DLD1 (cell line): ENCODE measurements around the gene CD14.
"Not testable (repeated sequence)": the region's sequence is repeated elsewhere in the genome, so short reads cannot be mapped to it uniquely, and the experiment has no call there.

ENCODE experiments used
- in situ Hi-C: cut with HindIII; loops from 2 replicates; pipeline ENCODE4 v1.10.0; 2017; ENCODE audit warnings: low sequenced_read_pairs

The CD14 gene

DNA sequence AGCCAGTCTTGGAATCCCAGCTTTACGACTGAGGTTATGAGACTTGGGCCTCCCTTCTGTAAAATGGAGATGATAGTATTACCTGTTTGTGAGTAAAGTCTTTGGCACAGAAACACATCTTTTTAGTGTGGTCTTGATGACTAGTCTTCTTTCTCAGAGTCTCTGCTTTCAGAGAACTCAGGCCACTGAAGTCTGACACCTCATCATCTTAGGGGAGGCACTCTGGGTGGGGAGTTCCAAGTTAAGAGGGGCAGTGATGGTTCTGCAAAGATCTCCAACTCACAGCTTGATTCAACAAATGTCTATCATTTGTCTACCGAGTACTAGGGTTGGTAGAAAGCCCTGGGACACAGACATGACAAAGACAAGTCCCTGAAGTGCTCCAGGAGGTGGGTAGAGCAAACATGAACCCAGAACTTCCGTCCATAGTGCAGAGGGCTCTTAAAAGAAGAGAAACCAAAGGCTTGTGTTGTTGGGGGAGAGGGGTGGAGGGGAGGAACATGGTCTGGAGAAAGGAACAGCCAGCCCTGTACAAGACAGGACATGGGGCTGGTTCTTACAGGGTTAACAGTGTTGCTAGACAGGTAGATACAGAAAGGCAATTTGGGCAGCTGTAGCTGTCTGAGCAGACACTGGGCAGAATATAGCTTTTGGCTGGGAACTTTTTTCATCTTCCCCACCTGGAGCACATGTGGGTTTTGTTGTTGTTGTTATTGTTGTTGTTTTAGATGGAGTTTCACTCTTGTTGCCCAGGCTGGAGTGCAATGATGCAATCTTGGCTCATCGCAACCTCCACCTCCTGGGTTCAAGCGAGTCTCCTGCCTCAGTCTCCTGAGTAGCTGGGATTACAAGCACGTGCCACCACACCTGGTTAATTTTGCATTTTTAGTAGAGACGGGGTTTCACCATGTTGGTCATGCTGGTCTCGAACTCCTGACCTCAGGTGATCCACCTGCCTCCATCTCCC, 2.6 kb upstream of the CD14 start:
- in situ Hi-C loops: no loop called here

DNA sequence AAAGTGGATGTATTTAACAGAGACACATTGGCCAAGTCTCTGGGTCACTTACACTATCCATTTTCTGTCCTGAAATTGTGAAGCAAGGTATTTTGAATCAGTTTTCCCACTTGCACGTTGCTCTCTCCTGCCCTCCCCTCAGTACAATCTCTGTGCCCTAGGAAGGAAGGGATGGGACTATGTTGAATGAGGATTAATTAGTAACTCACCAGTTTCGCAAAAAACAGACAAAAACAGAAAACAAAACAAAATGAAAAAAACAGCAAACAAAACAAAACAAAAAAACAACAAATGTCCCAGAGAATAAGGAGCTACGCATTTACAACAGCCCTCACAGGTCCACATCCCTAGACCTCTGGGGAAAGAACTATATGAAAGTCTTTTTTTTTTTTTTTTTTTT, 1.1 kb upstream of the CD14 start:
- in situ Hi-C loops: no loop called here

DNA sequence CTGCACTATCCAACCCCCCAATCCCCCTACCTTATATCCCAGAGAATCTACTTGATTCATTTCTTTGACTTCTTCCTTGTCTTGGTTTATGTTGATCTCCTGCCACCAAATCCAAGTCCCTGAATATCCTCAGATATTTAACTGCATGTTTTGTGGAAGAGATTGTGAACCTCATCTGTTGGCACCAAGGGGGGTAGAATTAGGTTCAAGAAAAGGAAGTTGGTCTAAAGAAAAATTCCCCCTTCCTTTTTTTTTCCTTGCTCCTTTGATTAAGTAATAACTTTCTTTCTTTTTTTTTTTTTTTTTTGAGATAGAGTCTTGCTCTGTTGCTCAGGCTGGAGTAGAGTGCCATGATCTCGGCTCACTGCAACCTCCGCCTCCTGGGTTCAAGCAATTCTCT, 526 bp upstream of the CD14 start:
- in situ Hi-C loops: no loop called here

DNA sequence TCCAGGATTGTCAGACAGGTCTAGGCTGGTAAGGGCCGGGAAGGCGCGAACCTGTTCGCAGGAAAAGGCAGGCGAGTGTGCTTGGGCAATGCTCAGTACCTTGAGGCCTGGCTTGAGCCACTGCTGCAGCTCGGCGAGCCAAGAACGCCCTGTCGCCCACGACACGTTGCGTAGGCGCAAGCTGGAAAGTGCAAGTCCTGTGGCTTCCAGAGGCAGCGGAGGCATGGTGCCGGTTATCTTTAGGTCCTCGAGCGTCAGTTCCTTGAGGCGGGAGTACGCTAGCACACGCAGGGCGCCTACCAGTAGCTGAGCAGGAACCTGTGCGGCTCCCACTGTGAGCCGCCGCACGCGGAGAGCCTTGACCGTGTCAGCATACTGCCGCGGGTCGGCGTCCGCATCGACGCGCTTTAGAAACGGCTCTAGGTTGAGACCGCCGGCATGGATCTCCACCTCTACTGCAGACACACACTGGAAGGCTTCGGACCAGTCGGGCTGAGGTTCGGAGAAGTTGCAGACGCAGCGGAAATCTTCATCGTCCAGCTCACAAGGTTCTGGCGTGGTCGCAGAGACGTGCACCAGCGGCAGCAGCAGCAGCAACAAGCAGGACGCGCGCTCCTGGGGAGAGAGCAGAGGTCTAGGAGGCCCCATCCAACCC, 482 bp downstream of the CD14 start:
- in situ Hi-C loops: no loop called here

DNA sequence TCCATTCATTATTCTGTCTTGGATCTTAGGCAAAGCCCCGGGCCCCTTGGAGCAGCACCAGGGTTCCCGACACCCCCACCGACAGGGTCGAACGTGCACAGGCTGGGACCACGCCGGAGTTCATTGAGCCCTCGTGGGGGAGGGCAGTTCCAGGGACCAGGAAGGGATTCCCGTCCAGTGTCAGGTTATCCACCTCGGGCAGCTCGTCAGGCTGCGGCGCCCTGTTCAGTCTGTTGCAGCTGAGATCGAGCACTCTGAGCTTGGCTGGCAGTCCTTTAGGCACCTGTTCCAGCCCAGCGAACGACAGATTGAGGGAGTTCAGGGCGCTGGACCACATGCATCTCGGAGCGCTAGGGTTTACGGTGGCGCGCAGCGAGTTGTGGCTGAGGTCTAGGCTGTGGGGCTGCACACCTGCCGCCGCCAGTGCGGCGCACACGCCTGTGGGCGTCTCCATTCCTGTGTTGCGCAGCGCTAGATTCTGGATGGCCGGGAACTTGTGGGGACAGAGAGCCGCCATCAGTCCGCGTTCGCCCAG, 1.1 kb downstream of the CD14 start:
- in situ Hi-C loops: no loop called here

DNA sequence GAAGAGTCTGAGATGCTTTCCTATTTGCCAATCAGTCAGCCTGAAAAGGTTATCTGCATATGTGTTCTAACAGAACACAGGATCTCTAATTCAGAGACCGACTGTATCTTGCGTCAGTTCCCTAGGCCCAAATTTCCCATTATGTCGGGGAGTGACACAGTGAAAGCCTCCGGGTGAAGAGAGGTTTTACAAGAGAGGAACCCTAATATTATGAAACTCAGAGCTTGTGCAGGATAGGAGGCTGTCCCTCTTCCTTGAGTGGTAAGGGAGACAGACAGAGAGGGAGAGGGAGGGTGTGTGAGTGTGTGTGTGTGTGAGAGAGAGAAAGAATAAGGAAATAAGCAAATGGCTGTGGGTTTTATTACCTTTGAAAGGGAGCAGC, 1.9 kb downstream of the CD14 start:
- in situ Hi-C loops: no loop called here

DNA sequence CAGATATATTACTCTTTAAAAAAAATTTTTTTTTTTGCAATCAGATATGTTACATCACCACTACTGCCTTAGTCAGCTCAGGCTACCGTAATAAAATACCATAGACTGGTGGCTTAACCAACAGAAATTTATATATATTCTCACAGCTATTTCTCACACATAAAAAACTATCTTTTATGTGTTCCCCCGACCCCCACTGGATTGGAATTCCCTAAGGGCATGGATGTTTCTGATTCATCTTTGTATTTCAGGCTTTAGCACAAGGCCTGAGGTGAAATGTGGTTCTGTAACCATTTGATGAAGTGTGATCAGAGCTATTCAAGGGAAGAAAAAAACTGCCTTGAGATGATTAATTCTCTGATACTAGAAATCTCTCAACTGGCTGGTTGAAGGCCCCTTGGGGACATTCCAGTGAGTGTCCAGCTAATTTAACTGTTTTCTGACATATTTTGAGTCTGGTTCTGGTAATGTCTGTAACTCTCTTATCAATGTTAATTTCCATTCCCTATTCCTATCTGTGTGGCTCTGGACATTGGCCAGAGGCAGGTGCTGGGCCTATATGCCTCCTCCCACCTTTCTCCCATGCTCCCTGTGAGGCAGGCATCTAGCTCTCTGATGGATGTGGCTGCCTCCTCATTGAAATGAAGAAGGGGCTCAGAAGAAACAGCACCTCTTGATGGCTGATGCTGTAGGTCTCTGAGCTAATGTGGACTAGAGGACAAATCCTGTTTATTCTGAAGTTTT, 2.5 kb downstream of the CD14 start:
- in situ Hi-C loops: no loop called here

DNA sequence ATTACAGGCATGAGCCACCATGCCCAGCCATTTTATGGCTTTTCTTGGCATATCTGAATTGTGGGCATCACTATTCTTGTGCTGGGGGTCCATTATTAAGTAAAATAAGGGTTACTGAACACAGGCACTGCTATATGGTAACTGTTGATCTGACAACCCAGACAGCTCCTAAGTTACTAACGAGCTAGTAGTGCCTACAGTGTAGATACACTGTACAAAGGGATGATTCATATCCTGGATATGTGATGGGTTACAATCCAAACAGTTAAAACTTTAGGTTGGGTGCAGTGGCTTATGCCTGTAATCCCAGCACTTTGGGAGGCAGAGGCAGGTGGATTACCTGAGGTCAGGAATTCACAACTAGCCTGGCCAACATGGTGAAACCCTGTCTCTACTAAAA, 4.3 kb downstream of the CD14 start:
- in situ Hi-C loops: no loop called here

DNA sequence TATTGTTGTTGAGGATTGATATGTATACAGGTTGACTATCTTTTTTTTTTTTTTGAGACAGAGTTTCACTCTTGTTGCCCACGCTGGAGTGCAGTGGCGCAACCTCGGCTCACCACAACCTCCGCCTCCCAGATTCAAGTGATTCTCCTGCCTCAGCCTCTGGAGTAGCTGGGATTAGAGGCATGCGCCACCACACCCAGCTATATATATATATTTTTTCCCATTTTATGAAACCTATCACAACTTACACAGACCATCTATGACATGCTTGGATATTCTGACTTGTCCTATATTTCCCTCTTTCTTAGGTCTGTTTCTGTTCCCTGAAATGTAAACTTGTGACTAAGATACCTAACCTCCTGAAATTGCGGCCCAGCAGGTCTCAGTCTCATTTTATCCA, 5.0 kb downstream of the CD14 start:
- in situ Hi-C loops: no loop called here

DNA sequence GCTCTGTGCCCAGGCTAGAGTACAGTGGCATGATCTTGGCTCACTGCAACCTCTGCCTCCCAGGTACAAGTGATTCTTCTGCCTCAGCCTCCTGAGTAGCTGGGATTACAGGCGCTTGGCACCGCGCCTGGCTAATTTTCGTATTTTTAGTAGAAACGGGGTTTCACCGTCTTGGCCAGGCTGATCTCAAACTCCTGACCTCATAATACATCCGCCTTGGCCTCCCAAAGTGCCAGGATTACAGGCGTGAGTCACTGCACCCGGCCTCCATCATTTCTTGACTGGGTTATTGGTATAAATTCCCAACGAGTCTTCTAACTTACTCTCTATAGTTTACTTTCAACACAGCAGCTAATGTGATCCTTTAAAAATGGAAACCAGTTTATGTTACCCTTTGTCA, 8.1 kb downstream of the CD14 start:
- in situ Hi-C loops: not testable (repeated sequence)

DNA sequence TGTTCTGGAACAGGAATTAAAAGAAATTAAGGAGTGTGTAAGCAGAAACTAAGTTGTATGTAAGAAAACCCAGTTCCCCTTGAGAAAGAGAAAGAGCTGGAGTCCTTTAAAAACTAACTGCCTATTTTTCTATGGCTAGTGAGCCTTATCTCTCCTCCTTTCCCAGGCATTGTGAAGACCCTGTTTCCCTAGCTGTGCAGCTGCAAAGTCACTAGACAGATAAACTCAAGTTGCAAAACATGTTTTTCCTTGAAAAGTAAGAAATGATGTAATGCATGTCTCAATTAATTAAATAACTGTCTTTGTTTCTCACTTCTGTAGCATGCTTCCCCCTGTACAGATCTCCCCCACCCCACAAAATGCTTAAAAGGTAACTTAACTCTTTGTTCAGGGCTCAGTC, 9.9 kb downstream of the CD14 start:
- in situ Hi-C loops: not testable (repeated sequence)

DNA sequence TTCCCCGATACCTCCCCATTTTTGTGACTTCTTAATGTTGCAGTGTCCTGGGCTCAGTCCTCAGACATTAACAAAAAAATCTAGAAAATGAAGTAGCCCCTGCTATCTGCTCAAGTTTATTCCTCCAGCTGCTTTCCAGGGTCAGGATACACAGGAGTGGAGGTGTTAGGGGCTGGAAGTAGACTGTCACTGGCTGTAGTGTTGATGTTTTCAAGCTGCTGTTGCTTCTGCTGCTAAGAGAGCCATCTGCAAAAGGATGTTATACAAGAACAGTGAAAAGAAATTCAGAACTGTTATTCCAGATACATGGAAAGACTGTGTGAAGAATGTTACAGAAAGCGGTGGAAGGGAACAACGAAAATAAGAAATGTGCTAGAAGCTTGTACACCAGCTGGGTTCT, 10.7 kb downstream of the CD14 start:
- in situ Hi-C loops: no loop called here

DNA sequence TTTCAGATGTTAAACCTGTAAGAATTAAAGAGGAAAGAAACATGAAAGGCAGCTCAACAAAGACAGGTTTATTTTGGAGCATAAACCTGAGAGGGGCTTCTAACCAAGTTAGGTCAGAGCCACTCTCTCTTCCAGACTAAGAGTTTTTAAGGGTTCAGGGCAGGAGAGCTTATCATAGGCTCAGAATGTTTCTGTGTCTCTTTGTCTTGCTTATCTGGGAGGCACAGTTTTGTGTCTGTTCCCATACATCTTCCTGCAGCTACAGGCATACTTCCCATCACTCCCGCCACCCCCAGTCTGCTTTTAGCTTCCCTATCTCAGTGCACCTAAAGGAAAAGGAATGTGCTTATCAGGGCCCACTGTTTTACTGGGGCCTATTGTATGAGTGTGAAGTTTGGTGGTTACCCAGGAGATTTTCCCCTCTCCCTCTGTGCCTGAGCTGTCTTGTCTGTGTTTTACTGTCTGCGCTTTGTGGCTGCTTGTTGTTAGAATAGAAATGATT, 21.9 kb downstream of the CD14 start:
- in situ Hi-C loops: no loop called here

DNA sequence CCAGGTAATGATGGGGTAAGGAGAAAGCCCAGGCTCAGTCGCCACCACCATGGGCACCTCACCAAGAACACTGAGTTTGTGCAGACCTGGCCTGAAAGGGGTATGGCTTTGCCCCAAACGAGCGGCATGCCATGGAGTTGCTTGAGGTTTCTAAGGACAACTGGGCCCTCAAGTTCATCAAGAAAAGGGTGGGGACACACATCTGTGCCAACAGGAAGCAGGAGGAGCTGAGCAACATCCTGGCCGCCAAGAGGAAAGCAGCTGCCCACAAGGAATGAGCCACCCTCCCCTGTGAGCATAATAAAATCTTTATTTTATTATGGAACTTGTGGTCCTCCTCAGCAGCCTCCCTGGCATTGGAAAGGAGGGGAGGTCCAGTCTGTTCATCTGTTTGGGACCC, 23.8 kb downstream of the CD14 start:
- in situ Hi-C loops: no loop called here

DNA sequence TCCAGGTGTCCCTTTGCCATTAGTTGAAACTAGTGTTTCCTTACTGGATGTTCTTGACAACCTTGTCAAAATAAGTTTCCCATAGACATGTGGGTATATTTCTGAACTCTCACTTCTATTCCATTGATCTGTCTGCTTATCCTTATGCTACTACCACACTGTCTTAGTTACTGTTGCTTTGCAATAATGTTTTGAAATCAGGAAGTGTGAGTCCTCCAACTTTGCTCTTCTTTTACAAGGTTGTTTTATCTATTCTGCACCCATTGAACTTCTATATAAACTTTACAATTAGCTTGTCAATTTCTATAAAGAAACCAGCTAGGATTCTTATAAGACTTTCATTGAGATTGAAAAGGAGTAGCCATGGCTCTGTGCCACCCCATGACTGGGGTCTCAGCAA, 24.3 kb downstream of the CD14 start:
- in situ Hi-C loops: no loop called here

DNA sequence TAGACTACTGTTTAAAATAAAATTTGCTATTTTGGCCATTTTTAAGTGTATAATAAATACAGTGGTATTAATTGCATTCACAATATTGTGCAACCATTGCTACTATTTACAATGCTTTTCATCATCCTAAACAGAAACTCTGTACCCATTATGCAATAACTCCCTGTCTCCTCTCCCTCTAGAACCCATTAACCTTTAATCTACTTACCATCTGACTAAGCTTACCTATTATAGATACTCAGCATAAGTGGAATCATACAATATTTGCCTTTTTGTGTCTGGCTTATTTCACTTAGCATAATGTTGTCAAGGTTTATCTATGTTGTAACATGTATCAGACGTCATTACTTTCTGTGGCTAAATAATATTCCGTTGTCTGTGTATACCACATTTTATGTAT, 25.9 kb downstream of the CD14 start:
- in situ Hi-C loops: no loop called here

DNA sequence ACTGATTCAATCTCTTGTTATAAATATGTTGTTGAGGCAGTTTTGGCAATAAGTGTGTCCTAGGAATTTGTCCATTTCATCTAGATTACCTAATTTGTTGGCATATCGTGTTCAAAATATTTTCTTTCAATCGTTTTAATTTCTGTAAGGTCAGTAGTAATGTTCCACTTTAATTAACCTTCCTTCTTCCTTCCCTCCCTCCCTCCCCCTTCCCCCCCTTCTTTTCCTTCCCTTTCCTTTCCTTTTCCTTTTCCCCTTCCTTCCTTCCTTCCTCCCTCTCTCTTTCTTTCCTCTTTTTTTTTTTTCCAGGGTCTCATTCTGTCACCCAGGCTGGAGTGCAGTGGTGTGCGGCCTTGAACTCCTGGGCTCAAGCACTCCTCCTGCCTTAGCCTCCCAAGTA, 27.1 kb downstream of the CD14 start:
- in situ Hi-C loops: no loop called here

DNA sequence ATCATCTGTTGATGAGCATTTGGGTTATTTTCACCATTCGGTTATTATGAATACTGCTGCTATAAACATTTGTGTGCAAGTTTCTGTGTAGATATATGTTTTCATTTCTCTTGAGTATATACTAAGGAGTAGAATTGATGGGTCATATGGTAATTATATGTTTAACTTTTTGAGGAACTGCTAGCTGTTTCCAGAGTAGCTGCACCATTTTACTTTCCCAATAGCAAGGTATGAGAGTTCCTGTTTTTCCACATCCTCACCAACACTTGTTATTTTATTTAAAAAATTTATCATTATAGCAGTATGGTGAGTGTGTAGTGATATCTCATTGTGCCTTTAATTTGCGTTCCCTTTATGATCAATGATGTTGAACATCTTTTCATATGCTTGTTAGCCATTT, 29.2 kb downstream of the CD14 start:
- in situ Hi-C loops: no loop called here

DNA sequence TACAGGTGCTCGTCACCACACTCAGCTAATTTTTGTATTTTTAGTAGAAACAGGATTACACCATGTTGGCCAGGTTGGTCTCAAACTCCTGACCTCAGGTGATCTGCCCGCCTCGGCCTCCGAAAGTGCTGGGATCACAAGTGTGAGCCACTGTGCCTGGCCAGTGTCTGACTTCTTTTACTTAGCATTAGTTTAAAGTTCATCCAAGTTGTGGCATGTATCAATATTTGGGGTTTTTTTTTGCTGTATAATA, 29.6 kb downstream of the CD14 start:
- in situ Hi-C loops: not testable (repeated sequence)

DNA sequence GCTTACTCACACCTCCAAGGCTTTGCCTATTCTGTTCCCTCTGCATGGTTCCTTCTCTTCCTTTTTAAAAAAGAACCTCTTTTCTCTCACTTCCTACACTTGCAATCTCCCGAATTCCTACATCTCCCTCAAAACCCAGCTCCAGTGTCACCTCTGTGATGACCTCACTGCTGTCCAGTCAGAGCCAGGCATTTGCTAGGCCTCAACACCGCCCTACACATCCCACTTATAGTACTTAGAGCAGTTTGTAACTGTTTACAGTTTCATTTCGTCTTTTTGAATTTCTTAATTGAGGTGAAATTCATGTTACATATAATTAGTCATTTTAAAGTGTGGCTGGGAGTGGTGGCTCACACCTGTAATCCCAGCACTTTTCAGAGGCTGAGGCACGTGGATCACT, 30.8 kb downstream of the CD14 start:
- in situ Hi-C loops: no loop called here

DNA sequence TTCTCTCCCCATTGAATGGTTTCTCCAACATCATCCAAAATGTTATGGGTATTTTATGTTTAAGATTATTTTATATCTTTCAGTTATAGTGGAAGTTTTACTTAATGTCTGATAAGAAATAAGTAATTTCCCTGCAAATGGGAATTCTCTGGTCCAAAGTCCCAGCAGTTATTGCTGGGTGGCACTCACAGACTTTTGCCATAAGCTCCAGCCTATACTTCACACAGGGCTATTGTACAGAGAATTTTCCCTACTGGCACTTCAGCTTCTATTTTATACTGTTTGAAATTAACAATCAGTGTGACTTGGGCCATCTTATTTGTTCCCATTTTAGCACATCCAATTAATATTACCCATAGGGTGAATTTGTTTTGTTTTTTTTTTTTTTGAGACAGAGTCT, 32.9 kb downstream of the CD14 start:
- in situ Hi-C loops: no loop called here

DNA sequence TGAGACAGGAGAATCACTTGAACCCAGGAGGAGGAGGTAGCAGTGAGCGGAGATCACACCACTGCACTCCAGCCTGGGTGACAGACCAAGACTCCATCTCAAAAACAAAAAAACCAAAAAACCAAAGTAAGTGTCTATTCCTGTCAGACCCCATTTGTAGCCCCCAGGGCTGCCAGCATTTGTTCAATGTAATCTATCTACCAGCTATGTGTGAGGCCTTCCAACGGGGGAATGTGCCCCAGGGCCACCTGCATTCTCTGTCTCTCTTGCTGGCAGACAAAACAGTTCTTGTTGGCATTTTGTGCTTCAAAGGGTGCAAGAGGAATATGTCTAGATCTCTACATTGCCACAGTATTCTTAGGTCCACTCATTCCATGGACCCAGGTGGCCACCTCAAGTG, 34.1 kb downstream of the CD14 start:
- in situ Hi-C loops: no loop called here
